GM21390 (cell line): ENCODE measurements around the gene EFNA5.
A peak's percentile ranks its signal among the peaks of the same experiment; 100 is the strongest.
"Not testable (repeated sequence)": the region's sequence is repeated elsewhere in the genome, so short reads cannot be mapped to it uniquely, and the experiment has no call there.

Experiments used
- ATAC-seq: cut with Tn5 transposase; IDR thresholded peaks from one replicate; pipeline ENCODE4 v1.9.1; 2021; ENCODE audit not compliant: unreplicated experiment

EFNA5 gene

DNA sequence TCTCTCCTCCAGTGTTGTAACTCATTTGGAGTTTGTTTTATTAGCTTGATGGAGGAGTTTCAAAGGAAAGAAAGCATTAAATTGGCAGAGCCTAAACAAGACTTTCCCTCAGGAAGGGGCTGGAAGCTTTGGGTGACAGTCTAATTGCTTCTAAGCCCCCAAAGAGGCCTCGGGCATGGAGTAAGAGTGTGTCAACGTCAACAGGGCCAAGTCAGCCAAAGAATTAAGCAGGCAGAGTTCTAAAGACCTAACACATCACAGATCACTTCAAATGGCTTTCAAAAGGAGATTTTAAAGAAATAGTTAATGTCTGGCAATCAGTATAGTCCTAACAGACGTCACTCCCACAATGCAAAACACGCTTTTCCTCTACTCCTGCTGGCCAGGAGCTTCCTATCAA is 234.5 kb downstream of the EFNA5 start:
- no peak for ATAC-seq

DNA sequence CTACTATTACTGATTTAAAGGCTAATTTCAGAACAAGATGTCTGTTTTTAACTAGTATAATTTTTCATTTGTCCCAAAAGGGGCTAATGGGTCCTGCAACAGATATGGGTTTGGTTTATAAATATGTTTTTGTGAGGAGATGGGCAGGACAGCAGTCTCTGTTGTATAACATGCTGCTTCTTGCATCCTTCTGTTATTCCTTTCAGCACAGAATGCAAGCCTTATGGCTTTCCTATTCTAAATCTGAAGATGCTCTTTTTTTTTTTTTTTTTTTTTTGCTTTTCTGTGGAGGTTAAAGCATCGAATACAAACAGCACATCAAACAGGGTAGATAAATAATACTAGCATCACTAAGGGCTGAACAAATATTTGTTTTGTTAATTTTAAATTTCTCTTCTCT is 235.7 kb downstream of the EFNA5 start:
- no peak for ATAC-seq

DNA sequence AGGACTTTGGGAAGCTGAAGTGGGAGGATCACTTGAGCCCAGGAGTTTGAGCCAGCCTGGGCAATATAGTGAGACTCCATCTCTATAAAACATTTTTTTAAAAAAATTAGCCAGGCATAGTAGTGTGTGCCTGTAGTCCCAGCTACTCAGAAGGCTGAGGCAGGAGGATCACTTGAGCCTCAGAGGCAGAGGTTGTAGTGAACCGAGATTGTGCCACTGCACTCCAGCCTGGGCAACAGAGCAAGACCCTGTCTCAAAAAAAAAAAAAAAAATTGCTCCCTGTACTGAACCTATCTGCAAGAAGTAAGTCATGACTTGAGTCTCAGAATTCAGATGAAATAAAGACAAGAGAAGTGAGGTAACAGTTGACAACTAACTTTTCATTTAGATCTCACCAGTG is 237.1 kb downstream of the EFNA5 start:
- ATAC-seq = not testable (repeated sequence)

DNA sequence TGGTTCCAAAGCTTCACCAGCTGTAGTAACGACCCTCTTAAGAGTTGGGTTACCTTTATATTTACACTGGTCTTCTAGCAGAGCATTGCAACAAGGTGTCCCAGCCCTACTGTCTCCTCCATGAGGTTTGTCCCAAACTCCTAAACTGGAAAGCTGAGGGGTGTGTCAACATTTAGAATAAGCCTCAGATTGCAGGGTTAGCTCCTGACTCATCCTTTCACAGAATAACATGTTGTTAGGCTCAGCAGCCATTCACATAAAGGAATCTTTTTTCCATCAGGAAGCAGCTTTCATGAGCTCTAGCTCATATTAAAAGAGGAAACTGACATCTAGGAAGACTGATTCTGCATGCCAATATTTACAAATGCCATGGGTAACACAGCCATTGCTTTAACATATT is 238.7 kb downstream of the EFNA5 start:
- no peak for ATAC-seq

DNA sequence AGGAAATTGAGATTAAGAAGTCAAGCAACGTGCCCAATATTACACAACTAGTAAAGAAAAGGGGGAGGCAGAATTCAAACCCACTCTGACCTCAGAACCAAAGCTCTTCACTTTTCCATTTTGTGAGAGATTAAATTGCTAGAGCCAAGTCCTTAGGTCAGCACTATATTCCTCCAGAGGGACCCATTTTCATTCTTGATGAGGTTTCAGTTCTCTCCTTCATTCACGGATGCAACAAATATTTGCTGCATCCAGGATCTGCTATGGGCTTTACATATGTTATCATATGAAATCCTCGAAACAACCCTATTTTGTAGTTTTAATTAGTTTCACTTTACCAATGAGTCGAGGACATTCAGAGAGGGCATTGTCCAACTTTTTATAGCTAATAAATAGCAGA is 239.2 kb downstream of the EFNA5 start:
- no peak for ATAC-seq

DNA sequence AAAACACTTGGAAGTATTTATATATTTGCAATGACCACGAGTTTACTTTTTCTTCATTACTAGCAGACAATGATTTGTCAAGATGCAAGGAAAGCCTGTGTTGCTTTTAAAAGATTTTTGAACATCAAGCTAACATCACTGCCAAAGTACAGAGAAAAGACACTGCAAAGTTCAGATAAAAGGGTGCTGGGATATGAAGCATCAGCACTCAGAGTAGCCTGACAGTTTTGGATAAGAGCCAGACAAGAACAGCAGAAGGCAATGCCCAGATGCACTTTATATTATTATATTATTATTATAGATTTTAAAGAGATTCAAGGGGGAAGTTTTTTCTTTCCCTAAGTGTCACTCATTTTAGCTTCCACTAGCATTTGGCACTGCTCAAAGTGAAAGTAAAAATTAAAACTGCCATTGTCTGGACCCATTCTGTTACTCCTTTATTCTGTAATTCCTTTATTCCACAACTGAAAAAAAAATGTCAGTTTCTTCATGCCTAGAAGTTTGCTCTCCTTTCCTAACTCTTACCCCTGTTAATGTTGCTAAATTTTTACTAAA is 240.6 kb downstream of the EFNA5 start:
- no peak for ATAC-seq

DNA sequence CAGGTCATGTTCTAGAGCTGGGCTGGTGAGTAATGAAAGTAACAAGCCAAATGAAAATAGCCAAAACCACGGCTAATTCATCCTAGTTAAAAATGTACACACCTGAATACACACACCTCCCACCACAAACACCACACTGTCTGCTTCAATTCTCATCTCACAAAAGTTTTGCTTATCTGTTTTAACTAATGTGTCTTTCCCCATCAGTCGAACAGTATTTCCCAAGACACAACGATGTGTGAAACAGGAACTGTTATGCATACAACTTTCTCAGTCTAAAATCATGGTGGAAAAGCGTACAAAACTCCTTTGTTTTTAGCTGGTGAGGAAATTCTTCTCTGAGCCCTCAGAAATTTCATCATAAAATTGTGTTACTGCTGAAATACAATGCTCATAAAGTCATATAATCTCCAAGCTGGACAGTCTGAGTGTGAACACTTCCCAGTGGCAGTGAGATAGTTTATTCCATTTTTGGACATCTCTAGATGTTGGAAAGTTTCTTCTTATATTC is 242.4 kb downstream of the EFNA5 start:
- no peak for ATAC-seq

DNA sequence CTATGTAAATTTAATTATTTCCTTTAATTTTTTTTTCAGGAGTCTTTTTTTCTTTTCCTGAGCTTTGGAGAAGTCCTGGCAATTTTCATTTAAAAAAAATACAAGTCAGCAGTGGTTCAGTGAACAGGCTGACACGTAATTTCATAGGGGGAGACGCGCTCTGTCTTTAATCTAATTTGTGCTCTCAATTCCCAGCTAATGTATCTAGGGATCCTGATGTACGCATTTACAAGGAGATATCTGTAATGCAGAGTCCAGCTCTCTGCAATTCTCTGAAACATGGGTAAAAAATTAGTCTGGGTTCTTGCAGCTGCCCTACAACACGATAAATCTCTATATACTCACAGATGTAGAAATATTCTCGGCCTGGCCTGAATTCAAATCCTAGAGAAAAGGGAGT is 243.9 kb downstream of the EFNA5 start:
- no peak for ATAC-seq

DNA sequence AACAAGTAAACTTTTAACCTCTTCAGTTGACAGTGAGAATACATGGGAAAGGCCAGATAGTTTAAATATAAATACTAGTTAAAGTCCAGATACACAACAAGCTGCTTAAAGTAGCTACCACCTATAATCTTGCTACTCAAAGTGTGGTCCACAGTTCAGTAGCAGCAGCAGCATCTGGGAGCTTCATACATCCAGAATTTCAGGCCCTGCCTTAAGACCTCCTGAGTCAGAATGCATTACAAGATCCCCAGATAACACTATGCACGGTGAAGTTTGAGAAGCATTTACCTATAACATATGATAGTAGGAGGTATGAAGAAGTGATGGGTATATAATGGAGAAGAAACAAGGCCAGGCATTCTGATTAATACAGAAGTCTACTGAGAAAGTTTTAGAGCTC is 244.5 kb downstream of the EFNA5 start:
- no peak for ATAC-seq

DNA sequence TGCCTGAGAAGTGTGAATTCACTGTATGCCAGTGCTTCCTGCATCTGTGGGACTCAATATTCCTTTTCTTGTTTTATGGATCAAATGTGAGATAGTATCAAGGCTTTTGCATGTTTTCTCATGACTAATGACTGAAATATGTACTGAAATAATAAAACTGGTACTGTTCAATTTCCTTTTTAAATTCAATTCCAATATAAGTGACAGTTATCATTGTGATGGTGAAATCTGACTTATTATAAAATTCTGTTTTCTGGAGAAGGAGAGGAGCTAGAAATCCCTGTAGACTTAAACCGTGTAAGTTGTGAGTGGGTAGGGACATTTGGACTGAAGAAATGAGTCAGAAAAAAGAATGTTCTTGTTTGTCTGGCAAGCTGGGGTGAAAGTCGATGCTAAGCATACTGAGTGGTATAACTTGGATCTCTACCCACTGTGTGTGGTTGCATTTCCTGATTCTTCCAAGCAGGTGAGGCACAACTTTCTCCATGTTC is 245.2 kb downstream of the EFNA5 start:
- no peak for ATAC-seq

DNA sequence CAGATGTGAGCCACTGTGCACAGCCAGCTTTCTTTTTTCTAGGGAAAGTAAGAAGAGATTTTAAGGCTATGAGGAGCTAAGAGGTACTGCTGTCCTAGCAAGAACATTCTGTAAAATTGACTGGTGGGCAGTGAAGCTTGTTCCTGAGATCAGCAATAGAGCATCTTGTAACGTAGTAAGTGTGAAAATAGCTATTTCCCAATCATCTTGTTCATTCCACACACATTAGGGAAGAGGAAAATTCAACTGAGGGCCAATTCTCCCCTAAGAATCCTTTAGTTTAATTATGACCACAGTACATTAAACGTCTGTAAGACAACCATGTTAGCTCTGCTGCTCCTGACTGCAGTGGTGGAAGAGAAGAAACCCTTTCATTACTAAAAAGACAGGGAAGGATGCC is 246.2 kb downstream of the EFNA5 start:
- ATAC-seq = no peak

DNA sequence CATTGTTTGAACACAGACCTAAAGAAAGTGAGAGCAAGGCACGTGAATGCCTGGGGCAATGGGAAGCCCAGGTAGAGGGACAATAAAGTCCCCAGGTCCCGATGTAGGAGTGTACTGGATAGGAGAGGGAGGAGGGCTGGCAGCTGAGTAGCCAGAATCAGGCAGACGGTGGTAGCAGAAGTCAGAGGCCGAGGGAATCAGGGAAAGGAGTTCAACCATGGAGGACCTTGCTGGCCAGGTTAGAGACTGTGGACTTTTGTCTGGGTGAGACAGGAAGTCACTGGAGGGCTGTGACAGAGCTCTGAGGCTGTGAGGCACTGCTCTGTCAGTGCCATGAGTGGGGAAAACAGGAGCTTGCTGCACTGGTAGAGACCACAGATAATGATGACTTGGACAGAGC is 248.2 kb downstream of the EFNA5 start:
- no peak for ATAC-seq

DNA sequence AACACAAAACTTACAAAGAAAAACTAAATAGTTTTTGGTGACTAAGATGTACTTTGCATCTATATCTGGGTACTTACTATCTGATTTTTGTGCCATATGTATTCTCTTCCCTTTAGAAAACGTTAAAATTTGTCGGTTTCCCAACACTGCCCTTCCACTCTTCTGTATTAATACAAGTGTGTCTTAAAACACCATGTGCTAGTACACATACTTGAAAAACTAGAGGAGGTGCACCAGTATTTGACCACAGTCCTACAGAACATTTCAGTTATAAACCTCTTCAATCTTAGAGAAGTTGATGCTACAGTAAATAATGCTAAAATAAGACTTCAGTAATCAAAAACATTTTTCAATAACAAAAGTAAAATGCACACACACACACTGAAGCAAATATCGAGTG is 251.2 kb downstream of the EFNA5 start:
- no peak for ATAC-seq

DNA sequence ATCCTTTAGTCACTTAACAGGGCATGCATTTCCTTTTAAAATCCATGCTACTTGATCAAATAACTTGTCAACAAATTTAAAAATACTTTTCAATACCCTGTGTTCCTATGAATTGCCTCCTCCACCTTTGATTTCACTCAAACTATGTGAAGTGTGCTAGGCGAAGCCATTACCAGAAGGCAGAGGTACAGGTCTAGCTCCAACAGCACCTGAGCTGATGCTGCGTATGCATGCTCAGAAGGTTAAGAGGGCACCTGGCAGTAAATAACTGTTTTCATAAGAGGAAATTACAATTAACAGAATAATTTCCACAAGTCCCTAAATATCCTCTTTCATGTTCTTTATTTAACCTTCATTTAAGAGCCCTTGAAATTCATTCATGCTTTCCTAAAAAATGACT is 251.8 kb downstream of the EFNA5 start:
- ATAC-seq = no peak

DNA sequence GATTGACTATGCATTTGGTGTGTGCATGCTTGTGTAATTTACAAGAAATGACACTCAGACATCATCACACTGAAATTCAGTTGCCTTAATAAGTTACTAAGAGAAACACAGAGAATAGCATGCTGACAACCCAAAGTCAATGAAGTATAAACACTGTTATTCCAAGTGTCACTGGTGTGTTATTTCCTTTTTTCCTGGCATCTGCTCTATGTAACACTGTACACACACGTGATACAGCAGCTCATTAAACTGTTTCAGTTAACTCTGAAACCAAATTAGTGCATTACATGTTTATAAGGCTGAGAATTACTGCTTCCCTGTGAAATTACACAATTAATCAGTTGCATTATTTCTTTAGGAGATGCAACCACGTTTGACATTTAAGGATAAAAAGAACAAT is 252.7 kb downstream of the EFNA5 start:
- ATAC-seq = no peak

DNA sequence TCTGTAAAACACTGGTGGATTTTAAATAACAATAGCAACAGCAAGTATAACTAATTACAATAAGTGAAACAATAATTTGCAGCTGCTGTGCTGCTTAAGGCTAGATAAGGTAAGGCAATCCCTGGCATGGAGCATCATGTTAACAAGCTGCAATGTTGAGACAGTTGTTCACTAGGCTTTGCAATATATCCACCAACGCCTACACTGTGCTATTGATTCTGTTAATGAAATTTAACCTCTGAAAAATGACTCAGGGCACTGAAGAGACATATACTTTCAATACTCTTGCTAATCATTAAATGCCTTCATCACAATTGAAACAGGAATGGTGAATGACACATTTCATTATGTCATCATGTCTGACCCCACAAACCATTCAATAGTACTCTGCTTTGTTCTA is 255.0 kb downstream of the EFNA5 start:
- ATAC-seq = no peak

DNA sequence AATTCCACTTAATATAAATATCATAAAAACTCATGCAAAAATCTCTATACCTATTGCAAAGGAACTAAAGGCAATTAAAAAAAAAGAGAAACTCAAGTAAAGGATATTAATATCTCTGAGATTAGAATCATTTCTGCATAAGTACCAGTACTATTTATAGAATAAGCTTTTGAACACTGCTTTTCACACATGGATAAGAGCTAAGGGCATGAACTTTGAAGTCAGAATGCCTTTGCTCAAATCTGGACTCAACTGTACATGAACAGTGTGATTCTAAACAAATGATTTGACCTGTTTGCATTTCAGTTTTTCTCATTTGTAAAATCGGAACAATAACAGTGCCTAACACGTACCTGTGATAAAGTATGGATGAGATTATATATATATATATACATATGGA is 255.9 kb downstream of the EFNA5 start:
- ATAC-seq = no peak

DNA sequence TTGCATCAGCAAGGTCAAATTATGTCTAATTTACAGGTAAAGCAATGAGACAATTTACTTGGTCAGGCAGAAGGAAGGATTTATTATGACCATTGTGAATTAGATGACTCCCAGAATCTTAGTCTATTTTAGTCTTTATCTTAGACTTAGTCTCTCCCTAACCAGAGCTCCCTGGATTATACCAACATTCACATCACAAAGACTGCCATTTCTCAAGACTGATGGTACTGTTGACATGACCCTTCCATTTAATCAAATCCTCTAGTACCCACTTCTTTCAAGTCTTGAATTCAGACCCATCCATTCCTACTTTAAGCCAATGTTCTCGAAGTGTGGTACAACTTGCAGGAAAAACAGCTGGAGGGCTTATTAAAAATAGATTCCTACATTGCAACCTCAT is 257.0 kb downstream of the EFNA5 start:
- ATAC-seq = no peak

DNA sequence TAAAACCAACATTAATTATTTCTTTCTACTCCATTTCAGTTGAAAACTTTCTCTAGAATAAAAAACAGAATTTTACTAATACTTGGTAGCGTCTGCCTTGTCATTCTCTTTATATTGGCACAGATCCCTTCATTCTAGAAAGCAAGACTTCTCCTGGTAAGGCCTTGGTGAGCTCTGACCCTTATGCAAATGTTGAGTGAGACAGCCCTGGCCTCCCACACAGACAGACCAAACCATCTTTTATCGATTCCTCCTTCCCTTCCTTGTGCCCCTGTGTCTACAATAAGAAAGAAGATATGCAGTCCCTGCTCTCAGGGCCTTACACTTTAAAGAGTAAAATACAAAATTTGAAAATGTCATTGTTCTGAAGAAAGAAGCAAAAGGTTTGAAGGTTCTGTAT is 262.2 kb downstream of the EFNA5 start:
- peak; percentile 72 for ATAC-seq

DNA sequence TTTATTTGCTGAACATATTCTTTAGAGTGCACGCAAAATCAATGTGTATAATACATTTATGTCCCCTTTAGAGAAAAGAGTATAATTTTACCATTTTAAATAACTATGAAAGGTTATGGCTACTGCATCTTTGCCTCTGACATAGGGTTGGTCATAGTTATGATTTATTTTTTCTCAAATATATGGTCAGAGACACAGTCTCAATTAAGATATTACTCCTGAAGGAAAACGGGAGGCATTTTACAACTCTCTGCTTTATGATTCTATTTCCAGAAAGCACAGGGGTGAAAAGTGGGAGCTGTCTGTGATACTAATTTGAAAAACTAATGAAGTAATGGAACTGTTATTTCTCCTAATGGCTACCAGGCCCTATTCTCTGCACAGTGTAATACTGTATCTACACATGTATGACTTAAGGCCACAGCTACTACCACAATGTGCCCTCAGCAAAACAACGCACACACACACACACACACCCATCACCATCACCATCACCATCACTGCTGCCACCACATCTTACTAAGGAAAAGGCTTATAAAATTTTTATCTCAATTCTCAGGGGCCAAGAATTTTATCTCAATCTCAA is 262.9 kb downstream of the EFNA5 start:
- ATAC-seq = no peak

DNA sequence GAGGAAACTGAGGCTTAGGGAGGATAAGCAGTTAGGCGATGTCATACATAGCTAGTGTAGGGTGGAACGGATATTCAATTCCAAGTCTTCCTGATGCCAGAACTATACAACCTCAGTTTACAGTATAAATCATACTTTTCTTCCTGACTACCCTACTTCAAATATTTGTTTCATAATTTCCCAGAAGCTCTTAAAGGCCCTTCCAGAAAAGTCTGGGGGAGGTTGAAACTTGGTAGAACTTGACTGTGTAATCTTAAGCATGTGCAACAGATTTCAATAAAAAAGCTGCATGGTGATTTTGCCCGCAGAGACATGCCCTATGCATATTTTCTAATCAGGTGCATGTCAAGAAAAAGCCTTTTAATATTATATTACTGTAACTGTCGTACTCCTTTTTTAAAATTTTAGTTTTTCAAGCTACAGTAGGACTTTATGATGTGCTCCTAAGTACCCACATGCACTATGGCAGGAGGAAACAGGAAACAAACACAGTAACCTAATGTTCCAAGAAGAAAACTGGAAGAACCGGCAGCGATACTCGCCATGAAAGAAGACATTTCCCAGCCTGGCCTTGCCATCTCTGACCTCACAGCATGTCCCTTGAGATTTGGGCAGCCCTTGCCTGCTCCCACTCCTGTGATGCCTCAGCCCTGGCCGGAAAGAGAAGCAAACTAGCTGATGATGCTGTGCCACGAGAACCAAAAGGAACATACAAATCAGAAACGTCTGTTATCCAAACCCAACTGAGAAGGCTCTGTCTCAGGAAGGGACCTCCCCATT is 266.0 kb downstream of the EFNA5 start:
- ATAC-seq = no peak

DNA sequence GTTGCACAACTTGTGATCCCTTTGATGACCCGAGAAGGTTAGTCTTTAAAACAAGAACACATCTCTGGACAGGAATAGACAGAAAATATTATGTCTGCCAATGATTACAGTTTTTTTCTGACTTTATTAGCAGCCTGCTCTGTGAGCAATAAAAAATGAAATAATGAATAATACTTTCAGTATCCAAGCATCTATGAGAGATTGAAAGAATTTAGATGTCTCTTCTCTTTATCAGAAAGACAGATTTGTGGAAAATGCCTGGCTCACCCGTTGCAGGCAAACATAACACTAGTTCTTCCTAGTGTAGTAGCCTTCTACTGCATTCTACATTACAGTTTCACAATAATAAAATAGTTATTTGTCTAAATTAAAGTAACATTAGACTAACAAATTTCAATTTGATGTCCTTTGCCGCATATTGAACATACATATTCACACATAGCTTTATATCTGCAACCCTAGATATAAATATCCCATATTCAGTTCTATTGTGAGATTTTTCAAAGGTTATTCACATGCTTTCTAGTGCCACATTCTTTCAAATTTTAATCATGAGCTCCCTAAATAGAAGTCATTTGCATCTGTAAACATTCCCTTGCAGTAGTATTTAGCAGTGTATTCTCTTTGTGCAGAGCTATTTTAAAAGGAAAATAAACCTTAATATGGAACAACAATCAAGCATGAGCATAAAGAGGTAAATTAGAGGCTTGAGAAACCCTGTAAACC is 267.3 kb downstream of the EFNA5 start:
- no peak for ATAC-seq
